ENCODE measurements around the gene F7.

GRCh38 chr13:113157929-113158747, 52.5 kb downstream of the F7 start, which contains the start of gene PROZ:
- no peak for TF ChIP-seq ZNF449 (tag by site-specific recombination; IDR thresholded peaks at IDR 0.05)
- no peak for TF ChIP-seq ZNF133 (tag by site-specific recombination; IDR thresholded peaks at IDR 0.05)
- TF ChIP-seq MYNN (tag by site-specific recombination; IDR thresholded peaks at IDR 0.05; ENCODE audit: borderline replicate concordance): no peak
- no peak for TF ChIP-seq CTCF (tag by site-specific recombination; IDR thresholded peaks at IDR 0.05)
- TF ChIP-seq REST (tag by site-specific recombination; IDR thresholded peaks at IDR 0.05): no peak
- 0 out of 2 replicates have a peak, but pooled peaks have one; percentile 36 for TF ChIP-seq ZNF324 (tag by site-specific recombination; IDR thresholded peaks at IDR 0.05)
- TF ChIP-seq KLF10 (tag by site-specific recombination; IDR thresholded peaks at IDR 0.05): 0 out of 2 replicates have a peak, but pooled peaks have one; percentile 44
- TF ChIP-seq ZNF768 (tag by site-specific recombination; IDR thresholded peaks at IDR 0.05): no peak
- peak; percentile 62; the same call in 1 of the 2 replicates for TF ChIP-seq PRDM1 (tag by site-specific recombination; IDR thresholded peaks at IDR 0.05)
- TF ChIP-seq SP7 (tag by site-specific recombination; IDR thresholded peaks at IDR 0.05): peak; percentile 16
- TF ChIP-seq SP2 (tag by site-specific recombination; IDR thresholded peaks at IDR 0.05): no peak

Data from HEK293 (cell line).